Kidney epithelial cell (primary cell): ENCODE results near the gene FAAH. TPM values are rescaled to one million over a fixed set of nuclear protein-coding genes. Genes with fewer than 3 reads are reported as not detected.

Source experiments
- DNase-seq: peaks from one replicate; pipeline ENCODE4 v3.0.0-alpha.2; 2010; ENCODE audit warnings: low read depth
- H3K27me3 ChIP-seq: 2 replicates; pipeline ENCODE4 v1.6.0; 2011; ENCODE audit warnings: low read length; ENCODE audit not compliant: control insufficient read depth, insufficient read depth
- H3K36me3 ChIP-seq: 2 replicates; pipeline ENCODE4 v1.5.1; 2011; ENCODE audit warnings: low read length; ENCODE audit not compliant: control insufficient read depth, insufficient read depth
- H3K4me3 ChIP-seq: 2 replicates; pipeline ENCODE4 v1.5.1; 2011; ENCODE audit warnings: low read depth, mild to moderate bottlenecking, control low read depth, low read length
- total RNA-seq: library from RNA; depleted of rRNA; stranded (reverse); fragments of >200 nt; gene quantifications from 2 replicates; pipeline ENCODE4 v1.2.3, GENCODE V29; 2015
- TF ChIP-seq, protein P1 (sequence below): IDR thresholded peaks from 2 replicates; pipeline ENCODE4 v1.5.1; 2011; ENCODE audit warnings: mild to moderate bottlenecking, moderate library complexity, low read length, control low read depth, inconsistent platforms; ENCODE audit not compliant: insufficient read depth, poor library complexity, severe bottlenecking

Gene FAAH
- total RNA-seq, 1 donor from 2014 or later = 8.5 TPM

DNA sequence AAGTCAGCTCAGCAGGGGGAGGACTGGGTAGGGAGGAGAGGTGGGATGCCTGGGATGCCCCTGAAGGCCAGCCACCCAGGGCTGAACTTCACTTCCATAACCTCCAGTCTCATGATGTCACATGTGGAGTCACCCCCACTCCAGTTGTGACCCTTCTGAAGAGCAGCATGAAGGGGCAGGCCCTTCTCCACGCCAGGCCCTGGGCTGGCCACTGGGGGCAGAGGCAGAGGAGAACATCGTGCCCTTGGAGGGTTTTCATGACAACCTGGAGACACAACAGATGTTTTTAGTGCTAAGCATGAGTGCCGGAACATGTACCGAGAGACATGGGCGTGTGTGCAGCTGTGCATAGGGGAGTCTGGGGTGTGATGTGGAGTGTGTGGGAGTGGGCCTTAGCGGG is 37.6 kb downstream of the FAAH start:
- H3K27me3 ChIP-seq = peaks cover 14% of the 10 kb centered on the region
- no peak for DNase-seq
- H3K36me3 ChIP-seq = no peaks in the 10 kb centered on the region
- TF ChIP-seq, protein P1, sequence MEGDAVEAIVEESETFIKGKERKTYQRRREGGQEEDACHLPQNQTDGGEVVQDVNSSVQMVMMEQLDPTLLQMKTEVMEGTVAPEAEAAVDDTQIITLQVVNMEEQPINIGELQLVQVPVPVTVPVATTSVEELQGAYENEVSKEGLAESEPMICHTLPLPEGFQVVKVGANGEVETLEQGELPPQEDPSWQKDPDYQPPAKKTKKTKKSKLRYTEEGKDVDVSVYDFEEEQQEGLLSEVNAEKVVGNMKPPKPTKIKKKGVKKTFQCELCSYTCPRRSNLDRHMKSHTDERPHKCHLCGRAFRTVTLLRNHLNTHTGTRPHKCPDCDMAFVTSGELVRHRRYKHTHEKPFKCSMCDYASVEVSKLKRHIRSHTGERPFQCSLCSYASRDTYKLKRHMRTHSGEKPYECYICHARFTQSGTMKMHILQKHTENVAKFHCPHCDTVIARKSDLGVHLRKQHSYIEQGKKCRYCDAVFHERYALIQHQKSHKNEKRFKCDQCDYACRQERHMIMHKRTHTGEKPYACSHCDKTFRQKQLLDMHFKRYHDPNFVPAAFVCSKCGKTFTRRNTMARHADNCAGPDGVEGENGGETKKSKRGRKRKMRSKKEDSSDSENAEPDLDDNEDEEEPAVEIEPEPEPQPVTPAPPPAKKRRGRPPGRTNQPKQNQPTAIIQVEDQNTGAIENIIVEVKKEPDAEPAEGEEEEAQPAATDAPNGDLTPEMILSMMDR = no peak
- no peak overlapping the region for H3K4me3 ChIP-seq

DNA sequence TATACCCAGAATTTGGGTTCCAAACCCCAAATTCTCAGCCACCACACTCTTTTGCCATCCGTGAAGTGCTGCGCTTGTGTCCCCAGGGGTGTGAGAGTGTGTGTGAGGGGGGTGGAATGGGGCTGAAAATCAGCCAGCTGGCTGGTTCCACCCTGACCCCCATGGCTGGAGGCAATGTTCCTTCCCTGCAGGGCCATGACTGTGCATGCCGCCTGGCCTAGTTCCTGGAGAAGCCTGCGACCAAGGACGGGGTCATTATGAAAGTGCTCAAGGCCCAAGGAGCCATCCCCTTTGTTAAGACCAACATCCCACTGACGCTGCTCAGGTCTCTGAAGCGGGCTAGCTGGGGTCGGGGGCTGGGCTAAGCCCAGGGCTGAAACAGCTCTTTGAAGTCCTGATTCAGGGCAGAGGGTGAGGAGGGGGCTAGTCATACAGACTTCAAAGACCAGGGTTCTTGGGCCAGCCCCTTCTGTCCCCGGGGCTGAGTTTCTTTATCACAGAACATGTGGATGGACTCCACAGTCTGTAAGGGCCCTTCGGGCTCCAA is 38.7 kb downstream of the FAAH start:
- Histone ChIP-seq H3K27me3 (peaks cover 14% of the 10 kb centered on the region), H3K4me3 (no peak overlapping the region), H3K36me3 (no peaks in the 10 kb centered on the region)
- no peak for DNase-seq
- TF ChIP-seq, protein P1 = no peak

DNA sequence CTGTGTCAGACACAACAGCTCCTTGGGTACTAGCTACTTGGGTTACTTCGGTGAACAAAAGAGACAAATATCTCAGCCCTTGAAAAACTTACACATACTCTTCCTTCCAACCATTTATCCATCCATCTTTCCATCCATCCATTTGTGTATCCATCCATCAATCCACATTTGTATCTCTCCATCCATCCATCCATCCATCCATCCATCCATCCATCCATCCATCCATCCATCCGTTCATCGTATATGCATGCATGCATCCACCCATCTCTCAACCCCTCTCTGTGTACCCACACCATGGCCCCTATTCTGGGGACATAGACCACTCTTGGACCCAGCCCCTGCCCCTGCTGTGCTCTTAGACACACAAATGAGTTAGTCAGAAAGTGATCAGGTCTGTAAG is 40.2 kb downstream of the FAAH start:
- Histone ChIP-seq H3K4me3 (no peak overlapping the region), H3K36me3 (no peaks in the 10 kb centered on the region), H3K27me3 (peaks cover 18% of the 10 kb centered on the region)
- TF ChIP-seq, protein P1 = no peak
- no peak for DNase-seq

DNA sequence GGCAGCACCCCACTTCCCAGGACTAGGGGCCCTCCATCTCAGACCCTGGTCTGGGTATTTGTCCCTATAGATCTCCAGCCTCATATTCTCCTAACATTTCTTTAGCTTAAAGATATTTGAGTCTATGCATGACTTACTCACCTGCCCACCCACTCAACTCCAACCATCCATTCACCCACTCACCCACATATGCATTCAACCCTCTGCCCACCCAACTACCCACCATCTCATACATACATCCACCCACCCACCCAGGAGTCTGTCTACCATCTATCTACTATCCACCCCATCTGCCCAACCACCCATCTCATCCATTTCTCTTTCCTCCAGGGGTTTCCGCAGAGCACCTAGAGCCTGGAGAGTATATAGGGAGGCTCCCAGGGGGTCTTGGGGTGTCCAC is 42.7 kb downstream of the FAAH start:
- no peak for DNase-seq
- no peaks in the 10 kb centered on the region for H3K36me3 ChIP-seq
- peaks cover 17% of the 10 kb centered on the region for H3K27me3 ChIP-seq
- H3K4me3 ChIP-seq = no peak overlapping the region
- TF ChIP-seq, protein P1 = no peak

DNA sequence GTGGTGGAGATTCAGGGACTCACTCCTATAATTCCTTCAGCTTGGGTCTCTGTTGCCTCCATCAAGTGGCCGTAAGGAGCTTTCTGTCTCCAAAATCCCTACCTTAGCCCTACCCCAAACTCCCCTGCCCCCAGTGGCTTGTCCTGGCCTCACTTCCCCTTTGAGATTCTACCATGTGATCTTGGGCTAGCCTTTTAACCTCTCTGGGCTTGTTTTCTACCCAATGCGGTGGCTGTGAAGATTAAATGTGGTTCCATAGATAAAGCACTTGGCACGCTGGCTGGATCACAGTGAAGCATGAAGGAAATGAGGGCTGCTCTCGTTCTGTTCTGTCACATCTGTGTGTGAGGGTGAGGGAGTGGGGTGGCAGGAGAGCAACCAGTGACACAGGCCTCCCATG is 43.6 kb downstream of the FAAH start:
- Histone ChIP-seq H3K27me3 (peaks cover 14% of the 10 kb centered on the region), H3K36me3 (no peaks in the 10 kb centered on the region), H3K4me3 (no peak overlapping the region)
- DNase-seq = no peak
- TF ChIP-seq, protein P1 = no peak

DNA sequence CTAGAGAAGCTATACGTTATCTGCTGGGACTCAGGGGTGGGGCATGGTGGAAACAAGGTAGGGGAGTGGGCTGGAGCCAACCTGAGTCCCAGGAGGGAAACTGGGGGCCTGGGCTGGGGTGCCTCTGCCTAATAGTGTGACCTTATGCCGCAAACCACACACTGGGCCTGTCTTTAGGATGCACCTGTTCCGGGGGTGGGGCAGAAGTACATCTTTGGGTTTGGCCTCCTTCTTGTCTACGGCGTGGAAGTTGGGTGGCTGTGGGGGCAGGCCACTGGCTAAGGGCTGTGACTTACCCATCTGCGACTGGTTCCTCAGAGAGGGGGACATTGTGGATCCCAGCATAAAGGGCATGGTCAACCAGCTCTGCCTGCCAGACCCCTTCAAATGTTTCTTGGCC is 44.2 kb downstream of the FAAH start:
- TF ChIP-seq, protein P1 = no peak
- H3K27me3 ChIP-seq = peaks cover 14% of the 10 kb centered on the region
- no peaks in the 10 kb centered on the region for H3K36me3 ChIP-seq
- no peak for DNase-seq
- no peak overlapping the region for H3K4me3 ChIP-seq
